ENCODE results near the gene ITGB6. TPM values are rescaled to one million over a fixed set of nuclear protein-coding genes. Genes with fewer than 3 reads are reported as not detected.

Gene ITGB6
- total and polyA plus RNA-seq, 2 donors from 2014 or later = 13.4 to 302 TPM

DNA sequence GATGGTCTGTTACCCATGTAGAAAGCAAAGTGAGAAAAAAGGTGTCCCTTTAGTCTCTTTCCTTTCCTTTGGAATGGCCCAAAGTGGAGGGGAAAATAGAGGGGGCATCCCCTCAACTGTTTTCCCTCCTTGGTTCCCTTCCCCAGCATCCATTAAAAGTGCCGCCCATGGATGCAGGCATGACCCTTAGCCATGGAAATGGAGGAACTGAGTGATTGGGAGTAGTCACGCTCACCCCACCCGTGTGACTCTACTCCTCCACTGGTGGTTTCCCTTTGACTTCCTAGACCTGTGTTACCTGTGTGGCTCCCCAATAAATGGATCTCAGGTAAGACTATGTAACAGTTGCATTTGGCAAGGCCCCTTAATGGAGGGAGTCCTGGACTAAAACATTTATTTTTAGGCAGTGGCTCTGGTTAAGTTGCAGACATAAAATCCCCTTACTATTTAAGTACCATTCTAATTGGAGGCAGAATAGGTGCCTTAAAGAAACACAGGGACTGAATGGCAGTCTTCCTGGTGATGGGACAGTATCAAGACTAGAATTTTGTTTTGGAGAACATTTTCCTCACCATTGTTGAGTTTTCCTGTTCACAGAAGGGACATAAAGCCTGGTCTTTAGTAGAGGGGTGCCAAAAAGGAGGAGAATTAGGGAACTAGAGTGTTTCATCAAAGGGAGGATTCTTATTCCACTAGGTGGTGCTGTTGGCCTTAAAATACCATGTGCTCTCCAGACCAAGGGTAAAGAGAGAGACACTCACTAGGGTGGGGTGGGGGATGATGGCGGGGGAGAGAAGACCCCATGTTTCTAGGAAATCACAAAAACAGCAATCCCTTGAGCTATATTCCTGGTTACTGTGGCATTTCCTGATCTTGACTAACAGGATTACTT lies 112.0 kb downstream of the ITGB6 start:
- peak; percentile 3 for TF ChIP-seq CTCF (IDR thresholded peaks at IDR 0.05; ENCODE audit: borderline replicate concordance, extremely low read depth, insufficient read depth)
- Histone ChIP-seq H3K4me3 (ENCODE audit: low read length in 3 of 3) (no peak overlapping the region), H3K9me3 (ENCODE audit: control insufficient read depth in 2 of 3, insufficient read depth in 1 of 3, low read length in 3 of 3) (peaks cover 0 to 46% (median 13%) of the 10 kb centered on the region in 3 donors), H3K27ac (ENCODE audit: low read depth in 2 of 2, low read length in 2 of 2) (no peak overlapping the region), H3K9ac (ENCODE audit: low read length in 3 of 3) (no peak overlapping the region), H3K4me1 (ENCODE audit: control insufficient read depth in 2 of 3, insufficient read depth in 2 of 3, low read depth in 1 of 3, low read length in 3 of 3) (no peaks in the 10 kb centered on the region), H3K36me3 (ENCODE audit: control insufficient read depth in 2 of 3, insufficient read depth in 3 of 3, low read length in 3 of 3) (no peaks in the 10 kb centered on the region), H3K27me3 (ENCODE audit: control insufficient read depth, insufficient read depth, low read length) (no peaks in the 10 kb centered on the region)
- DNase-seq (no peak), FAIRE-seq (no peak)
- intact Hi-C loops (cut with DNase I) = no loop called here

DNA sequence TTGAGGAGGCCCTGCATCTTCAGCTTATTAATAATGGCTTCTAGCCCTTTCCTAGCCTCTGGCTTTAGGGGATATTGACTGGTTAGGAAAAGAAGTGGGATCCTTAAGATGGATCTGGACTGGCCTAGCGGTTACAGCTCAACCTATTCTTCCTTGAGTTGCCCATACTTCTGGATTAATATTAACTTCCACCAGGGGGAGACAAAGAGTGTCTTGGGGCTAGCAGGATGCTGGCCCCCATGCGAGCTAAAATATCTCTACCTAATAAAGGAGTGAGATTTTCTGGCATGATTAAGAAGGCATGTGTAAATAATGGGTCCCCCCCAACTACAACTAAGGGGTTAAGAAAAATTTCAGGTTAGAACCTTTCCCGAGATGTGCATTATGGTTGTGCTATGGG lies 114.4 kb downstream of the ITGB6 start:
- H3K9me3 ChIP-seq (ENCODE audit: control insufficient read depth in 2 of 3, insufficient read depth in 1 of 3, low read length in 3 of 3) = peaks cover 0 to 46% (median 10%) of the 10 kb centered on the region in 3 donors
- intact Hi-C loops (cut with DNase I) = no loop called here
- no peak for TF ChIP-seq CTCF (IDR thresholded peaks at IDR 0.05; ENCODE audit: borderline replicate concordance, extremely low read depth, insufficient read depth)
- no peak overlapping the region for H3K4me3 ChIP-seq (ENCODE audit: low read length in 3 of 3)
- no peaks in the 10 kb centered on the region for H3K36me3 ChIP-seq (ENCODE audit: control insufficient read depth in 2 of 3, insufficient read depth in 3 of 3, low read length in 3 of 3)
- DNase-seq = no peak
- no peaks in the 10 kb centered on the region for H3K4me1 ChIP-seq (ENCODE audit: control insufficient read depth in 2 of 3, insufficient read depth in 2 of 3, low read depth in 1 of 3, low read length in 3 of 3)
- H3K9ac ChIP-seq (ENCODE audit: low read length in 3 of 3) = no peak overlapping the region
- H3K27ac ChIP-seq (ENCODE audit: low read depth in 2 of 2, low read length in 2 of 2) = no peak overlapping the region
- no peak for FAIRE-seq
- H3K27me3 ChIP-seq (ENCODE audit: control insufficient read depth, insufficient read depth, low read length) = no peaks in the 10 kb centered on the region

GRCh38 chr2:160077912-160078810 lies 121.9 kb downstream of the ITGB6 start:
- Histone ChIP-seq H3K27ac (ENCODE audit: low read depth in 2 of 2, low read length in 2 of 2) (peak overlapping the region in 1 of 2 donors; percentile 77), H3K9me3 (ENCODE audit: control insufficient read depth in 2 of 3, insufficient read depth in 1 of 3, low read length in 3 of 3) (no peaks in the 10 kb centered on the region), H3K27me3 (ENCODE audit: control insufficient read depth, insufficient read depth, low read length) (no peaks in the 10 kb centered on the region), H3K4me3 (ENCODE audit: low read length in 3 of 3) (peak overlapping the region in 1 of 3 donors; percentile 40), H3K9ac (ENCODE audit: low read length in 3 of 3) (no peak overlapping the region), H3K4me1 (ENCODE audit: control insufficient read depth in 2 of 3, insufficient read depth in 2 of 3, low read depth in 1 of 3, low read length in 3 of 3) (peaks cover 2 to 14% (median 6%) of the 10 kb centered on the region in 3 donors), H3K36me3 (ENCODE audit: control insufficient read depth in 2 of 3, insufficient read depth in 3 of 3, low read length in 3 of 3) (no peaks in the 10 kb centered on the region)
- DNase-seq = peak in 2 of 5 donors; percentile 22 to 37
- FAIRE-seq = peak; percentile 3
- no peak for TF ChIP-seq CTCF (IDR thresholded peaks at IDR 0.05; ENCODE audit: borderline replicate concordance, extremely low read depth, insufficient read depth)
- intact Hi-C loops (cut with DNase I) = no loop called here

Measured in kidney (tissue), 14 donors.